ENCODE results near the gene MAPK11.
"Not testable (repeated sequence)": the region's sequence is repeated elsewhere in the genome, so short reads cannot be mapped to it uniquely, and the experiment has no call there.

The MAPK11 gene

DNA sequence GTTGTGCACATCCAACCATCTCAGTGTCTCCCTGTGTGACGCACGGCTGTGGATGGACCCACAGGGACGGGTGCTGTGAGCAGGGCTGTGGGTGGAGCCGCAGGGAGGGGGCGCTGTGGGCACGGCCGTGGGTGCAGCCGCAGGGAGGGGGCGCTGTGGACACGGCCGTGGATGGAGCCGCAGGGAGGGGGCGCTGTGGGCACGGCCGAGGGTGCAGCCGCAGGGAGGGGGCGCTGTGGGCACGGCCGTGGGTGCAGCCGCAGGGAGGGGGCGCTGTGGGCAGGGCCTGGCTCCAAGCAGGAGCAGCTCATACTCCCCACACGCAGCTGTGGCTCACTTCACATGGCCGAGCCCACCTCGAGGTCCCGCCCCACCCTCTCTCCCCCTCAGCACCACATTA, 6.0 kb upstream of the MAPK11 start:
- DNase-seq (ENCODE audit: low spot score) = peak; percentile 60

DNA sequence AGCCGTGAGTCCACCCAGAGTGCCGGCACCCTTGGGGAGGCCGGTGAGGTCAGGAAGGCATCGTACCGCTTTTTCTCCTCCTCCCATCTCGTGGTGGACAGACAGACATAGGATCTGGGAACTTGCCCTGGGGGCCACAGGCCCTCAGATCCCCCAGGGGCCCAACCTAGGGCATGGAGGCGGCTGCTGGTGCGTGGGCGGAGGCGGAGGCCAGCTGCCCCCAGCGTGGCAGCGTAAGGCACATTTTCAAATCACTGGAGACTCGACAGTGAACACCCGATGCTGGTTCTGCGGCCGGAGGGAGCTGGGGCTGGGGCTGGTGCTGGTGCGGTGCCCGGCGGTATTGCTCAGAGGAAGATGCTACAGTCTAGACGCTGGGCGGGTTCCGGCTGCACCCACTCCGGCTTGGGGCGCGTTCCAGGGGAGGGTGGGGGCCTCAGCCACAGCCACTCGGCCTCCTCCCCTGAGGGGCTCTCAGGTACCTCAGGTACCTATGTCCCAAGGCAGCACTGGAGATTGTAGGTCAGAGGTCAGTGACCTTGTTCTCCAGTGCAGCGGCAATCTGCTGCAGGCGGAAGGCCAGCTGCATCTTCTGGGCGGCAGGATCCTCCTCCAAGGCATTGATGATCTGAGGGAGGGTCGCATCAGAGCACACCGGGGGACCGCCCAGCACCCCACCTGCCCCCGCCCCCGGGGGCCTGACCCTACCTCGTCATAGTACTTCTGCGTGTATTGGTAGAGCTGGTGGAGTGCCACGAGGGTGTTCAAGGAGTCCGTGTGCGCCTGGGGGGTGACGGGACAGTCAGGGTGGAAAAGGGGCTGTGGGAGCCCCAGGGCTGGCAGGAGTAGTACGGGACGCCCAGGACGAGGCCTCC, 5.2 kb upstream of the MAPK11 start:
- no peak for DNase-seq (ENCODE audit: low spot score)

DNA sequence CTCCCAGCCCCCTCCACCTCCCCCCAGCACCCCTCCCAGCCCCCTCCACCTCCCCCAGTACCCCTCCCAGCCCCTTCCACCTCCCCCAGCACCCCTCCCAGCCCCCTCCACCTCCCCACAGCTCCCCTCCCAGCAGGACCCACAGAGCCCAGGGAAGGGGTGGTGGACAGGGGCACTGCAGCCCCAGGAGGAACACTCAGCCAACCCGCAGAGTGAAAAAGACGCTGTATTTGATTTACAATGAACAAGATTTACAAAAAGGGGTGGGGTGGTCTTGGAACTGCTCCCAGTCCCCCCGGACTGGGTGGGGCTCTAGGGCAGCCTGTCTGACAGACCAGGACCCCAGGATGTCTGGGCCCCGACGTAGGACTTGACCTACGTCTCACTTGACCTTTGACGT, 4.6 kb upstream of the MAPK11 start:
- no peak for DNase-seq (ENCODE audit: low spot score)

DNA sequence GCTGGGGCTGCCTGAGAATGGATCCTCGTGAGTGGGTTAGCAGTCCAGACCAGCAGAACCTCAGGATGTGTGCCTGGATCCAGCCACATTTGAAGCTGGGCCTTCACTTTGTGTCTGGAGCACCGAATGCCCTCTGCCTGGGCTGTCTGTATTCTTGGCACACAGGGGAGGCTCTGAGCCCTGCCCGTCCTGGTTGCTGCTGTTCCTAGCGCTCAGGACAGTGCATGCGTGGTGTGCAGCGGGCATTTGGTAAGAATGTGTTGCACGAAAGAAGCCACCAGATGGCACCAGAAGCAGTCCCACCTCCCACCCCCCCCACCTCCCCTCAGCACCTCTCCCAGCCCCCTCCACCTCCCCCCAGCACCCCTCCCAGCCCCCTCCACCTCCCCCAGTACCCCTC, 4.1 kb upstream of the MAPK11 start:
- peak; percentile 64 for DNase-seq (ENCODE audit: low spot score)

GRCh38 chr22:50273781-50274180, 3.6 kb upstream of the MAPK11 start:
- DNase-seq (ENCODE audit: low spot score) = not testable (repeated sequence)

DNA sequence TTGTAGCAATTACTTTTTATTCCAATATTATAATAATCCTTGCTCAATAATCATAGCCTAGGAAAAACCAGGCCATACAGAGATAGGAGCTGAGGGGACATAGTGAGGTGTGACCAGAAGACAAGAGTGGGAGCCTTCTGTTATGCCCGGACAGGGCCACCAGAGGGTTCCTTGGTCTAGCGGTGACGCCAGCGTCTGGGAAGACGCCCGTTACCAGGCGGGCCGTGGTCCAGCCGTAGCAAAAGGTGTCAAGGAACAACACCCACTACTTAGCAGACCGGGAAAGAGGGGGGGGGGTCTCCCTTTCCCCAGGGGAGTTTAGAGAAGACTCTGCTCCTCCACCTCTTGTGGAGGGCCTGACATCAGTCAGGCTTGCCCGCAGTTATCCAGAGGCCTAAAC, 3.2 kb upstream of the MAPK11 start:
- DNase-seq (ENCODE audit: low spot score) = not testable (repeated sequence)

GRCh38 chr22:50272044-50272802, 2.0 kb upstream of the MAPK11 start:
- DNase-seq (ENCODE audit: low spot score) = no peak

- peak; percentile 86 for DNase-seq (ENCODE audit: low spot score)
Observed at GRCh38 chr22:50271519-50271970, 1.4 kb upstream of the MAPK11 start.

GRCh38 chr22:50270666-50271394, 650 bp upstream of the MAPK11 start:
- peak; percentile 77 for DNase-seq (ENCODE audit: low spot score)

- no peak for DNase-seq (ENCODE audit: low spot score)
Observed at GRCh38 chr22:50269573-50269969, 609 bp downstream of the MAPK11 start.

DNA sequence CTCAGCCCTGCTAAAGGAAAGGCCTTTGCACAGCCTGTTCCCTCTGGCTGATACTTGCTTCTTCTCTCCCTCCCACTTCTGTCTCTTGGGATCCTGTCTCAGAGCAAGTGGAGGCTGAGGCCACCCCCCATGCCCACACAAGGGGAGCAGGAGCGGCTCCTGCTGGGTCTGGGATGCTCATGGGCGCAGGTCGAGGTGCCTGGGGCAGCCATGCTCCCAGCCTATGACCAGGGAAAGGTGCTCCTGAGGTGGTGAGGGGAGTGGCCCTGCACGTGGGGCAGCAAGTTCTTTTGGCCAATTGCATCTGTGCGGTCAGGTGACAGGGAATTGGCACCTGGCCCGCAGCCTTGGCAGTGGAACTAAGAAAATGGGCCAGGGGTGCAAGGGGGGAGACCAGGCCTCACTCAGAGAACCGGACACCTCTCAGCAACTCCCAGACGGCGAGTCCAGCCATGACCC, 1.5 kb downstream of the MAPK11 start:
- no peak for DNase-seq (ENCODE audit: low spot score)

DNA sequence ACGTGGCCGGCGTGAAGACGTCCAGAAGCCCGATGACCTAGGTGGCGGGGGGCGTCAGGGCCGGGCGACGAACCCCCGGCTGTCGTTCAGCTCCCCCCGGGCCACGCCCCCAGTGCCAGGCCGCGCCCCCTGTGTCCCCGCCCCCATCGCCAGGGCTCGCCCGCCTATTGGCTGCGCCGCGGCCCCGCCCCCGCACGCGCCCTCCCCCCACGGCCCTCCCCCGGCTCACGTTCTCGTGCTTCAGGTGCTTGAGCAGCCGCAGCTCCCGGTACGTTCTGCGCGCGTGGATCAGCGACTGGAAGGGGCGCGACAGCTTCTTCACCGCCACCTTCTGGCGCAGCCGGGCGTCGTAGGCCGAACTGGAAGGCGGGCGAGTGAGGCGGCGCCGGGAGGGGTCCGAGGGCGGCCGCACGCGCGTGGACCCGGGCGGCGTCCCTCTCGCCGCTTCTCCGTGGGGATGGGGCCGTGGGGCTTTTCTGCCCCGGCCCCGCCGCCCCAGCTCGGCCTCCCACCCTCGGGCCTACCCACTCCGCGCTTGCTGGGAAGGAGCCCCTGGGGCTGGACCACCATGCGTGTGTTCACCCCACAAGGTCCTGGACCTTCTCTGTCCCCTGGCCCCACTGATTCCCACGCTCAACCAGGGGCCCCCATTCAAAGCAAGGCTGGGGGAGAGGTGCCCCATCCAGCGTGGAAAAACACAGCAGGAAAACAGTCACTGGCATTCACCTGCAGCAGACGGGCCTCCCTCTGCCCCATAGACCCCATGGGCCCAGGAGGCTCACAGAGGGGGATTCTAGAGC, 2.4 kb downstream of the MAPK11 start:
- DNase-seq (ENCODE audit: low spot score) = peak; percentile 95

DNA sequence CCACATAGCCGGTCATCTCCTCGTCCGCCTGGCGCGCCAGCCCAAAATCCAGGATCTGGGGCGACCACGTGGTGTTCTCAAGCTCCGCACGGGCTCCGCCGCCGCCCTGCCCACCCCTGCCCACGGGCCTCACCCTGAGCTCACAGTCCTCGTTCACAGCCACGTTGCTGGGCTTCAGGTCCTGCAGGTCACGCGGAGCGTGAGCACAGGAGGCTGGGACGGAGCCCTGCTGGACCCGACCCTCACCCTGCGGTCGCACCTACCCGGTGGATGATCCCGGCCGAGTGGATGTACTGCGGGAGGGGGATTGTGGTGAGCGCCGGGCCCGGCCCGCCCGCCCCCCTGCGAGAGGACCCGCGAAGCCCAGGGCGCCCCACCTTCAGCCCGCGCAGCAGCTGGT, 3.2 kb downstream of the MAPK11 start:
- no peak for DNase-seq (ENCODE audit: low spot score)

GRCh38 chr22:50264946-50265669, 5.1 kb downstream of the MAPK11 start:
- no peak for DNase-seq (ENCODE audit: low spot score)

GRCh38 chr22:50264104-50264745, 6.0 kb downstream of the MAPK11 start:
- no peak for DNase-seq (ENCODE audit: low spot score)

GRCh38 chr22:50262973-50263617, 7.1 kb downstream of the MAPK11 start:
- no peak for DNase-seq (ENCODE audit: low spot score)

- no peak for DNase-seq (ENCODE audit: low spot score)
Observed at GRCh38 chr22:50262460-50262911, 7.7 kb downstream of the MAPK11 start.

GRCh38 chr22:50261615-50262459, 8.3 kb downstream of the MAPK11 start, which contains the start of gene MAPK12:
TSS of gene MAPK12 (minus strand) at chr22:50261683. CDS start at chr22:50261509, 174 bp downstream.
- peak; percentile 80 for DNase-seq (ENCODE audit: low spot score)

Measured in AG20443 (cell line).